ENCODE data around the gene HERPUD1. TPM values are rescaled to one million over a fixed set of nuclear protein-coding genes. Genes with fewer than 3 reads are reported as not detected.
"Not testable (repeated sequence)": the region's sequence is repeated elsewhere in the genome, so short reads cannot be mapped to it uniquely, and the experiment has no call there.

Gene HERPUD1
- total RNA-seq, 4 donors from 2014 or later: 51.5 to 136 (median 112) TPM

DNA sequence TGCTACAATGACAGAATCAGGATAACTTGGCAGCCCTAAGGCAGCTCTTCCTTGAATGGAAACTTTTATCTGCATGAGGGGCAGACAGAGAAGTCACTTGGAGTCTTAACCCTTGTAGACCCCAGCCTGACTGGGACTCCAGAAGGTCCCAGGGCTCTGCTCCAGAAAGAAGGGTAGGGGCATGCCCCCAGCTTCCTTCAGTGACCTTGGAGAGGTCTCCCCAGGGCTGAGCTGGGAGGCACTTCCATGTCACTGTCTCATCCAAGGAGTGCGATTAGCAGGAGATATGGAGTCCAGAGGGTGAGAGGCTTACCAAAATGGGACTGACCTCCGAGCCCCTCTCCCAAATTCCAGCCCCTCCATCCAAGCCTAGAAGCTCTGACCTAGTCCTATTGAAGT is 54.0 kb downstream of the HERPUD1 start:
- Histone ChIP-seq H3K4me3 (no peak overlapping the region), H3K9me3 (no peaks in the 10 kb centered on the region), H3K27me3 (no peaks in the 10 kb centered on the region), H3K36me3 (no peaks in the 10 kb centered on the region), H3K27ac (peak overlapping the region; percentile 76 to 77), H3K4me1 (peaks cover 5% of the 10 kb centered on the region in 2 donors)
- no peak for DNase-seq
- intact Hi-C loops (cut with DNase I; ENCODE audit: low total_unique reads): no loop called here
- TF ChIP-seq, protein P1, sequence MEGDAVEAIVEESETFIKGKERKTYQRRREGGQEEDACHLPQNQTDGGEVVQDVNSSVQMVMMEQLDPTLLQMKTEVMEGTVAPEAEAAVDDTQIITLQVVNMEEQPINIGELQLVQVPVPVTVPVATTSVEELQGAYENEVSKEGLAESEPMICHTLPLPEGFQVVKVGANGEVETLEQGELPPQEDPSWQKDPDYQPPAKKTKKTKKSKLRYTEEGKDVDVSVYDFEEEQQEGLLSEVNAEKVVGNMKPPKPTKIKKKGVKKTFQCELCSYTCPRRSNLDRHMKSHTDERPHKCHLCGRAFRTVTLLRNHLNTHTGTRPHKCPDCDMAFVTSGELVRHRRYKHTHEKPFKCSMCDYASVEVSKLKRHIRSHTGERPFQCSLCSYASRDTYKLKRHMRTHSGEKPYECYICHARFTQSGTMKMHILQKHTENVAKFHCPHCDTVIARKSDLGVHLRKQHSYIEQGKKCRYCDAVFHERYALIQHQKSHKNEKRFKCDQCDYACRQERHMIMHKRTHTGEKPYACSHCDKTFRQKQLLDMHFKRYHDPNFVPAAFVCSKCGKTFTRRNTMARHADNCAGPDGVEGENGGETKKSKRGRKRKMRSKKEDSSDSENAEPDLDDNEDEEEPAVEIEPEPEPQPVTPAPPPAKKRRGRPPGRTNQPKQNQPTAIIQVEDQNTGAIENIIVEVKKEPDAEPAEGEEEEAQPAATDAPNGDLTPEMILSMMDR (IDR thresholded peaks at IDR 0.05): no peak
- TF ChIP-seq POLR2A (IDR thresholded peaks at IDR 0.05): no peak

- DNase-seq: no peak
- Histone ChIP-seq H3K9me3 (no peaks in the 10 kb centered on the region), H3K4me1 (peaks cover 5% of the 10 kb centered on the region in 2 donors)
These were observed 54.4 kb downstream of the HERPUD1 start for GRCh38 chr16:56986361-56986760.

DNA sequence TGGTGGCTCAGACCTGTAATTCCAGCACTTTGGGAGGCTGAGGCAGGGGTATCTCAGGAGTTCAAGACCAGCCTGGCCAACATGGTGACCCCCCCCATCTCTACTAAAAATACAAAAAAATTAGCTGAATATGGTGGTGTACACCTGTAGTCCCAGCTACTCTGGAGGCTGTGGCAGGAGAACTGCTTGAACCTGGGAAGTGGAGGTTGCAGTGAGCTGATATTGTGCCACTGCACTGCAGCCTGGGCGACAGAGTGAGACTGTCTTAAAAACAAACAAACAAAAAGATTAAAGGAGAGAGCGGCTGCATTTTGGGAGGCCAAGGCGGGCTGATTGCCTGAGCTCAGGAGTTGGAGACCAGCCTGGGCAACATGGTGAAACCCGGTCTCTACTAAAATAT is 55.0 kb downstream of the HERPUD1 start:
- intact Hi-C loops (cut with DNase I; ENCODE audit: low total_unique reads): not testable (repeated sequence)

More at GRCh38 chr16:56986361-56986760, 54.4 kb downstream of the HERPUD1 start:
- Histone ChIP-seq H3K36me3 (no peaks in the 10 kb centered on the region), H3K27me3 (no peaks in the 10 kb centered on the region), H3K27ac (peak overlapping the region; percentile 76 to 77), H3K4me3 (no peak overlapping the region)
- TF ChIP-seq, protein P1 (IDR thresholded peaks at IDR 0.05): no peak
- TF ChIP-seq POLR2A (IDR thresholded peaks at IDR 0.05): no peak
- intact Hi-C loops (cut with DNase I; ENCODE audit: low total_unique reads): no loop called here

GRCh38 chr16:56987692-56988091 is 55.8 kb downstream of the HERPUD1 start:
- Histone ChIP-seq H3K36me3 (no peaks in the 10 kb centered on the region), H3K27me3 (no peaks in the 10 kb centered on the region), H3K4me1 (peaks cover 5% of the 10 kb centered on the region in 2 donors), H3K27ac (peak overlapping the region; percentile 94), H3K4me3 (no peak overlapping the region), H3K9me3 (no peaks in the 10 kb centered on the region)
- no peak for TF ChIP-seq POLR2A (IDR thresholded peaks at IDR 0.05)
- TF ChIP-seq, protein P1 (IDR thresholded peaks at IDR 0.05): no peak
- intact Hi-C loops (cut with DNase I; ENCODE audit: low total_unique reads): no loop called here
- no peak for DNase-seq

More for the DNA sequence above, 55.0 kb downstream of the HERPUD1 start:
- not testable (repeated sequence) for H3K36me3 ChIP-seq, DNase-seq, H3K27me3 ChIP-seq, H3K4me3 ChIP-seq, H3K9me3 ChIP-seq, H3K4me1 ChIP-seq
- H3K27ac ChIP-seq: peak overlapping the region; percentile 76 to 77

- H3K27me3 ChIP-seq: no peaks in the 10 kb centered on the region
- peak overlapping the region; percentile 94 for H3K27ac ChIP-seq
- no peaks in the 10 kb centered on the region for H3K36me3 ChIP-seq
- H3K9me3 ChIP-seq: no peaks in the 10 kb centered on the region
- no peak for TF ChIP-seq POLR2A (IDR thresholded peaks at IDR 0.05)
- TF ChIP-seq, protein P1 (IDR thresholded peaks at IDR 0.05): no peak
- H3K4me3 ChIP-seq: peak overlapping the region; percentile 84
- intact Hi-C loops (cut with DNase I; ENCODE audit: low total_unique reads): no loop called here
- DNase-seq: peak in 1 of 2 donors; percentile 21
- peaks cover 5% of the 10 kb centered on the region in 2 donors for H3K4me1 ChIP-seq
These were observed 56.4 kb downstream of the HERPUD1 start for GRCh38 chr16:56988161-56988947.

Data from uterus (tissue), 4 donors.